Measurements from ENCODE around the gene RBBP7. TPM values are rescaled to one million over a fixed set of nuclear protein-coding genes. Genes with fewer than 3 reads are reported as not detected.

Gene RBBP7
- total and polyA plus RNA-seq, 2 donors (not counting 1 experiment from before 2014, with no cell fraction given): 149 to 174 TPM

GRCh38 chrX:16903274-16904022 is 33.3 kb upstream of the RBBP7 start:
- H3K9me3 ChIP-seq (ENCODE audit: control insufficient read depth, insufficient read depth, low read depth, low read length): no peaks in the 10 kb centered on the region
- no peak overlapping the region for H3K4me2 ChIP-seq (ENCODE audit: extremely low read depth, insufficient read depth, low read length)
- no peak overlapping the region for H3K9ac ChIP-seq (ENCODE audit: insufficient read depth, low read length)
- H4K20me1 ChIP-seq (ENCODE audit: control insufficient read depth, extremely low read depth, insufficient read depth, low read length): no peaks in the 10 kb centered on the region
- TF ChIP-seq EZH2 (IDR thresholded peaks at IDR 0.05; ENCODE audit: low read length, missing control alignments) (no peak), CTCF (conservative IDR thresholded peaks at IDR 0.05 in 1 of 2, IDR thresholded peaks at IDR 0.05 in 1 of 2; ENCODE audit: low read depth in 1 of 2, low read length in 2 of 2) (no peak)
- H3K27me3 ChIP-seq (ENCODE audit: control insufficient read depth, insufficient read depth, low read length): no peaks in the 10 kb centered on the region
- H2AFZ ChIP-seq (ENCODE audit: low read length): no peak overlapping the region
- H3K79me2 ChIP-seq (ENCODE audit: control insufficient read depth, insufficient read depth, low read length): no peaks in the 10 kb centered on the region
- DNase-seq (ENCODE audit: low read depth in 2 of 2): no peak
- H3K36me3 ChIP-seq (ENCODE audit: control insufficient read depth, insufficient read depth, low read length): no peaks in the 10 kb centered on the region
- no peaks in the 10 kb centered on the region for H3K4me1 ChIP-seq (ENCODE audit: control insufficient read depth, extremely low read depth, insufficient read depth, low read length)
- H3K27ac ChIP-seq (ENCODE audit: insufficient read depth, low read length): no peak overlapping the region
- H3K4me3 ChIP-seq (replicated peaks in 1 of 4; ENCODE audit: control extremely low read depth in 1 of 4, insufficient read depth in 1 of 4, low read depth in 3 of 4, low read length in 4 of 4): no peak overlapping the region

DNA sequence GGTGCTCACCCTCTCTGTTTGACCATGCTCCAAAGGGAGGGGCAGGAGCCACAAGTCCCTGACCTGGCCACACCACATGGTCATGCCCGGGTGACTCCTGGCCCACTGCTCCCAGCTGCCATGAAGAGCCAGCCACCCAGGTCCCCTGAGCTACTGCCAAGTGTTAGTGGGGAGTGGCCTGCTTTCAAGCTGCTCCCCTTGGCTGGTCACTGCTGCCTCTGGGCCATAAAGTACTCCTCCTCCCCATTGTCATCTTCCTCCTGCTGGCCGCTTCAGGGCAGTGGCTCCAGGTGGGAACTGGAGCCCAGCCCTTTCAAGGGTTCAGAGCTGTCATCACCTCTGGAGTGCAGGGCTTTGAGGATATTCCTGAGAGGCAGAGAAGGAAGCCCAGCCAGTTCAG is 27.3 kb upstream of the RBBP7 start:
- H3K36me3 ChIP-seq (ENCODE audit: control insufficient read depth, insufficient read depth, low read length): no peaks in the 10 kb centered on the region
- no peak overlapping the region for H3K4me3 ChIP-seq (replicated peaks in 1 of 4; ENCODE audit: control extremely low read depth in 1 of 4, insufficient read depth in 1 of 4, low read depth in 3 of 4, low read length in 4 of 4)
- H3K4me2 ChIP-seq (ENCODE audit: extremely low read depth, insufficient read depth, low read length): no peak overlapping the region
- no peaks in the 10 kb centered on the region for H3K27me3 ChIP-seq (ENCODE audit: control insufficient read depth, insufficient read depth, low read length)
- no peak for DNase-seq (ENCODE audit: low read depth in 2 of 2)
- H4K20me1 ChIP-seq (ENCODE audit: control insufficient read depth, extremely low read depth, insufficient read depth, low read length): no peaks in the 10 kb centered on the region
- no peaks in the 10 kb centered on the region for H3K9me3 ChIP-seq (ENCODE audit: control insufficient read depth, insufficient read depth, low read depth, low read length)
- H3K4me1 ChIP-seq (ENCODE audit: control insufficient read depth, extremely low read depth, insufficient read depth, low read length): no peaks in the 10 kb centered on the region
- no peak overlapping the region for H2AFZ ChIP-seq (ENCODE audit: low read length)
- H3K9ac ChIP-seq (ENCODE audit: insufficient read depth, low read length): no peak overlapping the region
- no peak for TF ChIP-seq CTCF (conservative IDR thresholded peaks at IDR 0.05 in 1 of 2, IDR thresholded peaks at IDR 0.05 in 1 of 2; ENCODE audit: low read depth in 1 of 2, low read length in 2 of 2)
- no peak for TF ChIP-seq EZH2 (IDR thresholded peaks at IDR 0.05; ENCODE audit: low read length, missing control alignments)
- no peak overlapping the region for H3K27ac ChIP-seq (ENCODE audit: insufficient read depth, low read length)
- H3K79me2 ChIP-seq (ENCODE audit: control insufficient read depth, insufficient read depth, low read length): no peaks in the 10 kb centered on the region

DNA sequence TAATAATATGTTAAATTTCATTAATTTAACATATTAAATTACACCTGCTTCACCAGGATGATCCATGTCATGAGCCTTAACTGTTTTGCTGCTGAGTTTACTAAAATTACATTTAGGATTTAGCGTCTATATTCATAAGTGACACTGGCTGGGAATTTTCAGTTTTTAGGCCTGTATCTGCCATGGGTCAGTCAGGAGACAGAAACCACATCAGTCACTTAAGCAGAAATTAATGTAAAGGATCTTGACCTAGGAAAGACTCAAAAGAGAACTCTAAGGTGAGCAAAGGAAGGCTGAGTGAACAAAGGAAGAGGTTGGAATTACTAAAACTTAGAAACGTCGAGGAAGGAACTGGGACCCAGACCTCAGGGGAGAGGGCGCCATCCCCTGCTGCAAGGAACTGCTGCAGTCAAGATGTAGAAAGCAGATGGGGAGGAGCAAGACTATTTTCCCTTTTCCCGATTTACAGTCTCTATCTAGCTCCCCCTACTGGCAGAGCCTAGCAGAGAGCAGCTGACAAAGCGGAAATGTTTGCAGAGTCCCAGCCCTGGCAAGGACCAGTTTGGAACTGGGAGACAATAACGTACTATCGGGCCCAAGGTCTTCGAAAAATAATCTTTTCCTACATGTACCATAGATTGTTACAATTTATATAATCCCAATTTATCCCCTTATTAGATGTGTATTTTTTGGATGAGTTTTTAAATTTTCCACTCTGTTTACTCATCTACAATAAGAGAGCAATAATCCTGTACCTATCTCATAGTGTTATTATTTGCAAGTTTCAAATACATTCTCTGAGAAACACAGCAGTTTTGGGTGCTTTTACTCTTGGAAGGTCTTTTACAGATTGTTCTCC is 22.6 kb upstream of the RBBP7 start:
- no peaks in the 10 kb centered on the region for H3K27me3 ChIP-seq (ENCODE audit: control insufficient read depth, insufficient read depth, low read length)
- no peaks in the 10 kb centered on the region for H3K4me1 ChIP-seq (ENCODE audit: control insufficient read depth, extremely low read depth, insufficient read depth, low read length)
- no peaks in the 10 kb centered on the region for H3K79me2 ChIP-seq (ENCODE audit: control insufficient read depth, insufficient read depth, low read length)
- no peaks in the 10 kb centered on the region for H4K20me1 ChIP-seq (ENCODE audit: control insufficient read depth, extremely low read depth, insufficient read depth, low read length)
- no peaks in the 10 kb centered on the region for H3K36me3 ChIP-seq (ENCODE audit: control insufficient read depth, insufficient read depth, low read length)
- peak overlapping the region; percentile 23 for H3K4me2 ChIP-seq (ENCODE audit: extremely low read depth, insufficient read depth, low read length)
- no peak overlapping the region for H3K4me3 ChIP-seq (replicated peaks in 1 of 4; ENCODE audit: control extremely low read depth in 1 of 4, insufficient read depth in 1 of 4, low read depth in 3 of 4, low read length in 4 of 4)
- no peak overlapping the region for H3K9ac ChIP-seq (ENCODE audit: insufficient read depth, low read length)
- H2AFZ ChIP-seq (ENCODE audit: low read length): peak overlapping the region; percentile 49
- TF ChIP-seq CTCF (conservative IDR thresholded peaks at IDR 0.05 in 1 of 2, IDR thresholded peaks at IDR 0.05 in 1 of 2; ENCODE audit: low read depth in 1 of 2, low read length in 2 of 2) (peak; percentile 76 to 84), EZH2 (IDR thresholded peaks at IDR 0.05; ENCODE audit: low read length, missing control alignments) (no peak)
- H3K9me3 ChIP-seq (ENCODE audit: control insufficient read depth, insufficient read depth, low read depth, low read length): no peaks in the 10 kb centered on the region
- DNase-seq (ENCODE audit: low read depth in 2 of 2): peak; percentile 73 to 84
- no peak overlapping the region for H3K27ac ChIP-seq (ENCODE audit: insufficient read depth, low read length)

Measured in fibroblast of lung (primary cell).